RWPE2 (cell line): ENCODE measurements around the gene HDAC6.

Source experiments
- ATAC-seq: fragments of 200-7000 bp; cut with Tn5 transposase; 3 replicates; pipeline ENCODE4 v1.9.1; 2021; ENCODE audit warnings: low read depth
- DNase-seq: peaks from one replicate; pipeline ENCODE4 v3.0.0-alpha.2; 2020; ENCODE audit warnings: low spot score
- H3K27ac ChIP-seq: fragments of 450-650 bp; 2 replicates; pipeline ENCODE4 v1.5.1; 2017; ENCODE audit warnings: mild to moderate bottlenecking; ENCODE audit not compliant: poor library complexity, severe bottlenecking
- H3K27me3 ChIP-seq: fragments of 250-450 bp; sonication (Bioruptor Pico); 2 replicates; pipeline ENCODE4 v1.5.1; 2021; ENCODE audit warnings: mild to moderate bottlenecking, moderate library complexity; ENCODE audit not compliant: insufficient read depth, poor library complexity, severe bottlenecking
- H3K36me3 ChIP-seq: fragments of 250-450 bp; sonication (Bioruptor Pico); 2 replicates; pipeline ENCODE4 v1.5.1; 2020; ENCODE audit warnings: low read depth, mild to moderate bottlenecking, moderate library complexity
- H3K4me1 ChIP-seq: fragments of 250-450 bp; sonication (Bioruptor Pico); 2 replicates; pipeline ENCODE4 v1.5.1; 2021; ENCODE audit warnings: mild to moderate bottlenecking, moderate library complexity; ENCODE audit not compliant: insufficient read depth, poor library complexity, severe bottlenecking
- H3K4me3 ChIP-seq: fragments of 250-450 bp; sonication (Bioruptor Pico); 2 replicates; pipeline ENCODE4 v1.5.1; 2021; ENCODE audit warnings: mild to moderate bottlenecking, moderate library complexity; ENCODE audit not compliant: severe bottlenecking
- H3K9me3 ChIP-seq: fragments of 250-450 bp; sonication (Bioruptor Pico); 2 replicates; pipeline ENCODE4 v1.5.1; 2021; ENCODE audit warnings: mild to moderate bottlenecking, moderate library complexity; ENCODE audit not compliant: severe bottlenecking
- TF ChIP-seq, protein P1 (sequence below): fragments of 450-650 bp; IDR thresholded peaks from one replicate; pipeline ENCODE4 v1.5.1; 2017; ENCODE audit warnings: mild to moderate bottlenecking, moderate library complexity; ENCODE audit not compliant: poor library complexity, severe bottlenecking

HDAC6 gene

DNA sequence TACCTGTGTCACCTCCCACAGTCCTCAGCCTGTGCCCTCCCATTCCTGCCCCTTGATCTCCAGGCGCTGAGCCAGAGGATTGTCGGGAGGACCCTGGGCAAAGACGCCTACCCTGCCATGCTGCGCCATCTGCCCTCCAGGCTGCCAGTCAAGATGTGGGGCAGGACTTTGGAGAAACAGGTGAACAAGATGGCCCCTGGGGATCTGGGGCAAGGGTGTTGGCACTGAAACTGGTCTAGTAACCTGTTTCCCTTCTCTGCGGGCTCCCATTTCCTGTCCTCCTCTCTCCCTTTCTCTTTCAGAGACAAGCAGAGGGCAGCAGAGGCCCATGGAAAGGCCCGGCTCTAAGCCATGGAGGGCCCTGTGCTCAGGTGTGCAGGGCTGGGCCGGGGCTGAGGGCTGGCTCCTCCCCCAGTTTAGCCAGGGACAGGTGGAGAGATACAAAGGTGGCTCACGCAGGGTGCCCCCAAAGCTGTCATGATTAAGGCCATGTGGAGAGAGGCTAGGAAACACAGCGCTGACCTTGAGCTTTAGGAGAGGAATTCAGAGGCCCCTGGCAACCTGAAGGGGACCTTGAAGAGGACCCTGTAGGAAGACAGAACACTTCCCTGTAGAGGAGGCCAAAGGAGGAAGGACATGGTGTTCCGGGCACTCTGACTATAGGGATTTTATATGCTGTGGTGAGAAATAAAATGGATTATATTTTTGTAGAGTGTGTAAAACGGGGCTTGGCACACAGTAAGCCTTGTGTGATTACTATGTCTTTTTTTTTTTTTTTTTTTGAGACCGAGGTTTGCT lies 40.0 kb upstream of the HDAC6 start, which contains the start of gene GLOD5:
Gene GLOD5, plus strand, starts transcription at position 74 of the 798 bp plus-strand sequence. Its CDS starts 44 bp downstream, at position 118.
- TF ChIP-seq, protein P1, sequence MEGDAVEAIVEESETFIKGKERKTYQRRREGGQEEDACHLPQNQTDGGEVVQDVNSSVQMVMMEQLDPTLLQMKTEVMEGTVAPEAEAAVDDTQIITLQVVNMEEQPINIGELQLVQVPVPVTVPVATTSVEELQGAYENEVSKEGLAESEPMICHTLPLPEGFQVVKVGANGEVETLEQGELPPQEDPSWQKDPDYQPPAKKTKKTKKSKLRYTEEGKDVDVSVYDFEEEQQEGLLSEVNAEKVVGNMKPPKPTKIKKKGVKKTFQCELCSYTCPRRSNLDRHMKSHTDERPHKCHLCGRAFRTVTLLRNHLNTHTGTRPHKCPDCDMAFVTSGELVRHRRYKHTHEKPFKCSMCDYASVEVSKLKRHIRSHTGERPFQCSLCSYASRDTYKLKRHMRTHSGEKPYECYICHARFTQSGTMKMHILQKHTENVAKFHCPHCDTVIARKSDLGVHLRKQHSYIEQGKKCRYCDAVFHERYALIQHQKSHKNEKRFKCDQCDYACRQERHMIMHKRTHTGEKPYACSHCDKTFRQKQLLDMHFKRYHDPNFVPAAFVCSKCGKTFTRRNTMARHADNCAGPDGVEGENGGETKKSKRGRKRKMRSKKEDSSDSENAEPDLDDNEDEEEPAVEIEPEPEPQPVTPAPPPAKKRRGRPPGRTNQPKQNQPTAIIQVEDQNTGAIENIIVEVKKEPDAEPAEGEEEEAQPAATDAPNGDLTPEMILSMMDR, result peak; percentile 57
- no peaks in the 10 kb centered on the region for H3K9me3 ChIP-seq
- H3K36me3 ChIP-seq, result no peaks in the 10 kb centered on the region
- H3K27ac ChIP-seq, result no peak within 1 kb of the TSS
- DNase-seq (no peak), ATAC-seq (peak; percentile 100)
- H3K4me1 ChIP-seq, result no peaks in the 10 kb centered on the region
- H3K27me3 ChIP-seq, result no peaks in the 10 kb centered on the region
- no peak within 1 kb of the TSS for H3K4me3 ChIP-seq

DNA sequence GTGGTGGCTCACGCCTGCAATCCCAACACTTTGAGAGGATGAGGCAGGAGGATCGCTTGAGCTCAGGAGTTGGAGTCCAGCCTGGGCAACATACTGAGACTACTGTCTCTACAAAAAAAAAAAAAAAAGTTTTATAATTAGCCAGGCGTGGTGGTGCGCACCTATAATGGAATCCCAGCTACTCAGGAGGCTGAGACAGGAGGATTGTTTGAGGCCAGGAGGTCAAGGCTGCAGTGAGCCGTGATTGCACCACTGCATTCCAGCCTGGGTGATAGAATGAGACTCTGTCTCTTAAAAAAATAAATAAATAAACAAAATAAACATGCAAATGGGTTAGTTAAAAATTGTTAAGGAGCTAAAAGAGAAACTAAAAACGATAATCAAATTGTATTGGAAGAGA lies 32.6 kb upstream of the HDAC6 start:
- no peaks in the 10 kb centered on the region for H3K27me3 ChIP-seq
- TF ChIP-seq, protein P1, result no peak
- no peaks in the 10 kb centered on the region for H3K9me3 ChIP-seq
- H3K4me1 ChIP-seq, result no peaks in the 10 kb centered on the region
- DNase-seq, result no peak
- no peak overlapping the region for H3K27ac ChIP-seq
- H3K36me3 ChIP-seq, result no peaks in the 10 kb centered on the region
- no peak overlapping the region for H3K4me3 ChIP-seq
- ATAC-seq, result no peak

DNA sequence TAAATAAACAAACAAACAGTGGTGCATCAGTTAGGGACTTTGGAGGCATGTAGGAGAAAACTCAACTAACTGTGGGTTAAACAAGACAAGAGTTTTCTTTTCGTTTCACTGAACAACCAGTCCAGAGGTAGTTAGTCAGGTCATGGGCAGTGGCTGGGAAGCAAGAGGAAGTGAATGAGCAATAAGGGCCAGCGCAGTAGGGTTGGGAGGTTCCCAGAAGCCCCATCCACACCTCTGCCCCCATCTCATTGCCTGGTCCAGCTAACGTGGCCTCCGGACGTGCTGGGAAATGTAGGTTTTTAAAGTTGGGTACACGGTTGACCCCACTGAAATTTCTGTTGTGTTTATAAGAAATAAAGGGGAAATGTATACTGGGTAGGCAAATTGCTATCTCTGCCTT lies 31.6 kb upstream of the HDAC6 start:
- Histone ChIP-seq H3K36me3 (no peaks in the 10 kb centered on the region), H3K4me1 (no peaks in the 10 kb centered on the region), H3K9me3 (no peaks in the 10 kb centered on the region), H3K27me3 (no peaks in the 10 kb centered on the region), H3K27ac (no peak overlapping the region), H3K4me3 (no peak overlapping the region)
- DNase-seq, result no peak
- TF ChIP-seq, protein P1, result no peak
- ATAC-seq, result no peak

DNA sequence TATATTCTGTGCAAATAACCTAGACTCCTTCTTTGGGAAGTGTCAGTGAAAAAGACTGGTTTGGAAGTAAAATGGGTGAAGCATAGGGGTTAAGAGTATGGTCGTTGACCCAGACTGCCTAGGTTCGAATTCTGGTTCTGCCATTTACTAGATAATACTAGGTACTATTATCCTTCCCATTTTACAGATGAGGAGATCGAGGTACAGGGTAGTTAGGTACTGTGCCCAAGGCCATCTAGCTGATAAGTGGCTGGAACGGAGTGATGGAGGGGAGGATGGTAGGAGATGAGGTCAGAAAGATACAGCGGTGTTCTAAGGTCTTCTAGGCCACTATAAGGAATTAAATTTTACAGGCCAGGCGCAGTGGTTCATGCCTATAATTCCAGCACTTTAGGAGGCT lies 29.3 kb upstream of the HDAC6 start:
- TF ChIP-seq, protein P1, result no peak

DNA sequence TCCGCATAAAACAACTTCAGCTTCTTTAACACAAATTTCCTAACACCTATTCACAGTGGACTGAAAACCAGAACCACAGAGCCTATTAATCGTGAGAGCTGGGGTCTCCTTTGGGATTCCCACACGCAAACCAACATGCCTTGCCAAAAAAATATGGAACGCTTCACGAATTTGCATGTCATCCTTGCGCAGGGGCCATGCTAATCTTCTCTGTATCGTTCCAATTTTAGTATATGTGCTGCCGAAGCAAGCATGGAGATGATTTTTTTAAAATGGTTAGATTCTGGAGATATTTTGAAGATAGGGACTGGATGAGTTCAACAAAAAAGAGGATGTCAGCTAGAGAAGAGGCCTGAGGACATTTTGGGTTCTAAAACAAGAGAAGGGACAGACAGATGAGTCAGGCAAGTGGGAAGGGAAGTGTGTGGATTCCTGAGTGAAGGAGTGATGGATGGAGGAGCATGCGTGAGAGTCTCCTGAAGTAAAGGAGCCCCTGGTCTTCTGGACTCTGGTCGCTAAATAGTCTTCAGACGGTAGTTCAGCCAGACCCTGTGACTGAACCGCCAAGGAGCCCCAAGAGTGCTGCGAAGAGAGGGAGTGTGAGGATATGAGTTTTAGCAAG lies 24.9 kb upstream of the HDAC6 start:
- no peak for ATAC-seq

More for the DNA sequence above, 29.3 kb upstream of the HDAC6 start:
- H3K36me3 ChIP-seq, result no peaks in the 10 kb centered on the region
- no peak for DNase-seq
- H3K4me3 ChIP-seq, result no peak overlapping the region
- H3K4me1 ChIP-seq, result no peaks in the 10 kb centered on the region
- no peak overlapping the region for H3K27ac ChIP-seq
- no peak for ATAC-seq
- no peaks in the 10 kb centered on the region for H3K9me3 ChIP-seq
- H3K27me3 ChIP-seq, result no peaks in the 10 kb centered on the region

More for the DNA sequence above, 24.9 kb upstream of the HDAC6 start:
- no peaks in the 10 kb centered on the region for H3K4me1 ChIP-seq
- H3K9me3 ChIP-seq, result no peaks in the 10 kb centered on the region
- no peak overlapping the region for H3K27ac ChIP-seq
- DNase-seq, result no peak
- TF ChIP-seq, protein P1, result no peak
- no peaks in the 10 kb centered on the region for H3K36me3 ChIP-seq
- no peak overlapping the region for H3K4me3 ChIP-seq
- no peaks in the 10 kb centered on the region for H3K27me3 ChIP-seq
